Measurements from ENCODE around the gene GTF3C6.
A peak's percentile ranks its signal among the peaks of the same experiment; 100 is the strongest.

- TF ChIP-seq CTCF (IDR thresholded peaks at IDR 0.05): peak; percentile 36 to 67 (median 53)
- TF ChIP-seq POLR2A (IDR thresholded peaks at IDR 0.05): no peak
Measured at GRCh38 chr6:110949679-110950285, 8.7 kb upstream of the GTF3C6 start.

Data from heart left ventricle (tissue), 13 donors.